WTC11 (cell line): ENCODE measurements around the gene EVA1A. TPM values are rescaled to one million over a fixed set of nuclear protein-coding genes. Genes with fewer than 3 reads are reported as not detected.

Experiments used
- ATAC-seq: fragments of 200-7000 bp; cut with Tn5 transposase; 2 replicates; pipeline ENCODE4 v1.10.0; 2021; ENCODE audit warnings: mild to moderate bottlenecking, moderate library complexity
- CTCF ChIA-PET: fragments of 300-600 bp; sonication (Branson Sonifier 250); formaldehyde crosslinking; loops from one replicate; lab custom pipeline; 2021; ENCODE audit warnings: antibody characterized with exemption; lab: Charles Lee
- POLR2A ChIA-PET: fragments of 350-600 bp; sonication (Branson Sonifier 250); formaldehyde crosslinking; loops from one replicate; lab custom pipeline; 2021; ENCODE audit warnings: antibody characterized with exemption; lab: Charles Lee
- DNase-seq: peaks from one replicate; pipeline ENCODE4 v3.0.0; 2021; ENCODE audit warnings: low spot score
- H3K27ac Mint-ChIP-seq: 2 replicates; pipeline ENCODE4 v1.8.0; 2021; ENCODE audit warnings: mixed read lengths
- H3K27me3 Mint-ChIP-seq: 2 replicates; pipeline ENCODE4 v1.8.0; 2021; ENCODE audit warnings: low read depth, mild to moderate bottlenecking, moderate library complexity, mixed read lengths
- H3K36me3 Mint-ChIP-seq: 2 replicates; pipeline ENCODE4 v1.8.0; 2021; ENCODE audit warnings: mixed read lengths
- H3K4me1 Mint-ChIP-seq: 2 replicates; pipeline ENCODE4 v1.8.0; 2022; ENCODE audit warnings: mixed read lengths
- H3K4me3 Mint-ChIP-seq: 2 replicates; pipeline ENCODE4 v1.8.0; 2021; ENCODE audit warnings: mild to moderate bottlenecking, moderate library complexity, mixed read lengths
- H3K9me3 Mint-ChIP-seq: 2 replicates; pipeline ENCODE4 v1.8.0; 2021; ENCODE audit warnings: mixed read lengths
- ATF1 ChIP-seq: sonication (generic); formaldehyde crosslinking; IDR thresholded peaks from 2 replicates; pipeline ENCODE4 v1.8.1; 2023; ENCODE audit warnings: mild to moderate bottlenecking, moderate library complexity, missing genetic modification reagents
- EMX1 ChIP-seq: fragments of 250-450 bp; sonication (Bioruptor Pico); IDR thresholded peaks from 2 replicates; pipeline ENCODE4 v1.8.0; 2021; ENCODE audit warnings: mild to moderate bottlenecking
- GABPB1 ChIP-seq: sonication (generic); formaldehyde crosslinking; IDR thresholded peaks from 2 replicates; pipeline ENCODE4 v1.8.1; 2023; ENCODE audit warnings: mild to moderate bottlenecking, missing genetic modification reagents
- HMGA2 ChIP-seq: fragments of 250-450 bp; sonication (Bioruptor Pico); IDR thresholded peaks from 2 replicates; pipeline ENCODE4 v1.4.0; 2021; ENCODE audit warnings: mild to moderate bottlenecking, moderate library complexity
- JAZF1 ChIP-seq: fragments of 250-450 bp; sonication (Bioruptor Pico); IDR thresholded peaks from 2 replicates; pipeline ENCODE4 v1.9.0; 2021; ENCODE audit warnings: moderate library complexity, mild to moderate bottlenecking, inconsistent platforms
- NFE2L1 ChIP-seq: sonication (generic); formaldehyde crosslinking; IDR thresholded peaks from 2 replicates; pipeline ENCODE4 v1.8.1; 2023; ENCODE audit warnings: missing genetic modification reagents
- NR1H2 ChIP-seq: sonication (generic); formaldehyde crosslinking; IDR thresholded peaks from 2 replicates; pipeline ENCODE4 v1.9.0; 2021; ENCODE audit warnings: mild to moderate bottlenecking, moderate library complexity, missing genetic modification reagents
- NR3C1 ChIP-seq: sonication (generic); formaldehyde crosslinking; conservative IDR thresholded peaks from 2 replicates; pipeline ENCODE4 v1.8.1; 2023; ENCODE audit warnings: low read depth, mild to moderate bottlenecking, missing genetic modification reagents
- TCF7 ChIP-seq: sonication (generic); formaldehyde crosslinking; IDR thresholded peaks from 2 replicates; pipeline ENCODE4 v1.8.0; 2022; ENCODE audit warnings: mild to moderate bottlenecking, low read depth, missing genetic modification reagents, moderate library complexity
- ZNF121 ChIP-seq: sonication (generic); formaldehyde crosslinking; IDR thresholded peaks from 2 replicates; pipeline ENCODE4 v1.8.0; 2023; ENCODE audit warnings: missing genetic modification reagents
- ZNF219 ChIP-seq: sonication (generic); formaldehyde crosslinking; IDR thresholded peaks from 2 replicates; pipeline ENCODE4 v1.8.0; 2023; ENCODE audit warnings: missing genetic modification reagents, mild to moderate bottlenecking, borderline replicate concordance
- ZNF396 ChIP-seq: fragments of 250-450 bp; sonication (Bioruptor Pico); IDR thresholded peaks from 2 replicates; pipeline ENCODE4 v1.8.0; 2021; ENCODE audit warnings: mild to moderate bottlenecking, moderate library complexity, borderline replicate concordance
- total RNA-seq: library from RNA; stranded (reverse); gene quantifications from 3 replicates; pipeline ENCODE4 v1.2.3, GENCODE V29; 2021
- TF ChIP-seq, protein P1 (sequence below): fragments of 250-450 bp; sonication (Bioruptor Pico); IDR thresholded peaks from 2 replicates; pipeline ENCODE4 v1.9.0; 2021; ENCODE audit warnings: mild to moderate bottlenecking, borderline replicate concordance
- TF ChIP-seq, protein P2 (sequence below): sonication (generic); formaldehyde crosslinking; IDR thresholded peaks from 2 replicates; pipeline ENCODE4 v1.8.1; 2023; ENCODE audit warnings: mild to moderate bottlenecking, missing genetic modification reagents
- TF ChIP-seq, protein P3 (sequence below): sonication (generic); formaldehyde crosslinking; IDR thresholded peaks from 2 replicates; pipeline ENCODE4 v1.8.0; 2023; ENCODE audit warnings: mild to moderate bottlenecking, missing genetic modification reagents
- TF ChIP-seq, protein P4 (sequence below): sonication (generic); formaldehyde crosslinking; IDR thresholded peaks from 2 replicates; pipeline ENCODE4 v1.8.1; 2022; ENCODE audit warnings: mild to moderate bottlenecking, missing genetic modification reagents, moderate library complexity, borderline replicate concordance
- TF ChIP-seq, protein P5 (sequence below): sonication (generic); formaldehyde crosslinking; IDR thresholded peaks from 2 replicates; pipeline ENCODE4 v1.8.1; 2023; ENCODE audit warnings: mild to moderate bottlenecking, moderate library complexity, missing genetic modification reagents
- TF ChIP-seq, protein P6 (sequence below): sonication (generic); formaldehyde crosslinking; IDR thresholded peaks from 2 replicates; pipeline ENCODE4 v1.8.0; 2022; ENCODE audit warnings: mild to moderate bottlenecking, missing genetic modification reagents
- TF ChIP-seq, protein P7 (sequence below): sonication (generic); formaldehyde crosslinking; IDR thresholded peaks from 2 replicates; pipeline ENCODE4 v1.8.1; 2022; ENCODE audit warnings: low read depth, mild to moderate bottlenecking, moderate library complexity, missing genetic modification reagents, borderline replicate concordance
- TF ChIP-seq, protein P8 (sequence below): sonication (generic); formaldehyde crosslinking; IDR thresholded peaks from 2 replicates; pipeline ENCODE4 v1.8.0; 2022; ENCODE audit warnings: mild to moderate bottlenecking, missing genetic modification reagents

EVA1A gene
- total RNA-seq, 1 experiment from 2014 or later = 4.1 TPM

DNA sequence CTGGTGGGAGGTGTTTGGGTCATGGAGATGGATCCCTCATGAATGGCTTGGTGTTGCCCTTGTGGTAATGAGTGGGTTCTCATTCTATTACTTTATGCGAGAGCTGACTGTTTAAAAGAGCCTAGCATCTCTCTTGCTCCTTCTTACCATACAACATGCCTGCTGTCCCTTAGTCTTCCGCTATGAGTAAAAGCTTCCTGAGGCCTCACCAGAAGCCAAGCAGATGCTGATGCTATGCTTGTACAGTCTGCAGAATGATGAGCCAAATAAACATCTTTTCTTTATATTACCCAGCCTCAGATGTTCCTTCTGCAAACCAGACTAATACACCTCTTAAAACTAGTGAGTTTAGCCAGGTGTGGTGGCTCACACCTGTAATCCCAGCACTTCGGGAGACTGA lies 23.1 kb downstream of the EVA1A start (continued):
- TF ChIP-seq, protein P1, sequence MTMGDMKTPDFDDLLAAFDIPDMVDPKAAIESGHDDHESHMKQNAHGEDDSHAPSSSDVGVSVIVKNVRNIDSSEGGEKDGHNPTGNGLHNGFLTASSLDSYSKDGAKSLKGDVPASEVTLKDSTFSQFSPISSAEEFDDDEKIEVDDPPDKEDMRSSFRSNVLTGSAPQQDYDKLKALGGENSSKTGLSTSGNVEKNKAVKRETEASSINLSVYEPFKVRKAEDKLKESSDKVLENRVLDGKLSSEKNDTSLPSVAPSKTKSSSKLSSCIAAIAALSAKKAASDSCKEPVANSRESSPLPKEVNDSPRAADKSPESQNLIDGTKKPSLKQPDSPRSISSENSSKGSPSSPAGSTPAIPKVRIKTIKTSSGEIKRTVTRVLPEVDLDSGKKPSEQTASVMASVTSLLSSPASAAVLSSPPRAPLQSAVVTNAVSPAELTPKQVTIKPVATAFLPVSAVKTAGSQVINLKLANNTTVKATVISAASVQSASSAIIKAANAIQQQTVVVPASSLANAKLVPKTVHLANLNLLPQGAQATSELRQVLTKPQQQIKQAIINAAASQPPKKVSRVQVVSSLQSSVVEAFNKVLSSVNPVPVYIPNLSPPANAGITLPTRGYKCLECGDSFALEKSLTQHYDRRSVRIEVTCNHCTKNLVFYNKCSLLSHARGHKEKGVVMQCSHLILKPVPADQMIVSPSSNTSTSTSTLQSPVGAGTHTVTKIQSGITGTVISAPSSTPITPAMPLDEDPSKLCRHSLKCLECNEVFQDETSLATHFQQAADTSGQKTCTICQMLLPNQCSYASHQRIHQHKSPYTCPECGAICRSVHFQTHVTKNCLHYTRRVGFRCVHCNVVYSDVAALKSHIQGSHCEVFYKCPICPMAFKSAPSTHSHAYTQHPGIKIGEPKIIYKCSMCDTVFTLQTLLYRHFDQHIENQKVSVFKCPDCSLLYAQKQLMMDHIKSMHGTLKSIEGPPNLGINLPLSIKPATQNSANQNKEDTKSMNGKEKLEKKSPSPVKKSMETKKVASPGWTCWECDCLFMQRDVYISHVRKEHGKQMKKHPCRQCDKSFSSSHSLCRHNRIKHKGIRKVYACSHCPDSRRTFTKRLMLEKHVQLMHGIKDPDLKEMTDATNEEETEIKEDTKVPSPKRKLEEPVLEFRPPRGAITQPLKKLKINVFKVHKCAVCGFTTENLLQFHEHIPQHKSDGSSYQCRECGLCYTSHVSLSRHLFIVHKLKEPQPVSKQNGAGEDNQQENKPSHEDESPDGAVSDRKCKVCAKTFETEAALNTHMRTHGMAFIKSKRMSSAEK (CRISPR knock-in tag) = no peak
- TF ChIP-seq NR1H2 (no peak), NR3C1 (CRISPR knock-in tag) (no peak), ZNF219 (CRISPR knock-in tag) (no peak), GABPB1 (CRISPR knock-in tag) (no peak), ATF1 (CRISPR knock-in tag) (no peak)
- TF ChIP-seq, protein P2, sequence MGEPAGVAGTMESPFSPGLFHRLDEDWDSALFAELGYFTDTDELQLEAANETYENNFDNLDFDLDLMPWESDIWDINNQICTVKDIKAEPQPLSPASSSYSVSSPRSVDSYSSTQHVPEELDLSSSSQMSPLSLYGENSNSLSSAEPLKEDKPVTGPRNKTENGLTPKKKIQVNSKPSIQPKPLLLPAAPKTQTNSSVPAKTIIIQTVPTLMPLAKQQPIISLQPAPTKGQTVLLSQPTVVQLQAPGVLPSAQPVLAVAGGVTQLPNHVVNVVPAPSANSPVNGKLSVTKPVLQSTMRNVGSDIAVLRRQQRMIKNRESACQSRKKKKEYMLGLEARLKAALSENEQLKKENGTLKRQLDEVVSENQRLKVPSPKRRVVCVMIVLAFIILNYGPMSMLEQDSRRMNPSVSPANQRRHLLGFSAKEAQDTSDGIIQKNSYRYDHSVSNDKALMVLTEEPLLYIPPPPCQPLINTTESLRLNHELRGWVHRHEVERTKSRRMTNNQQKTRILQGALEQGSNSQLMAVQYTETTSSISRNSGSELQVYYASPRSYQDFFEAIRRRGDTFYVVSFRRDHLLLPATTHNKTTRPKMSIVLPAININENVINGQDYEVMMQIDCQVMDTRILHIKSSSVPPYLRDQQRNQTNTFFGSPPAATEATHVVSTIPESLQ (CRISPR knock-in tag) = no peak
- TF ChIP-seq, protein P3, sequence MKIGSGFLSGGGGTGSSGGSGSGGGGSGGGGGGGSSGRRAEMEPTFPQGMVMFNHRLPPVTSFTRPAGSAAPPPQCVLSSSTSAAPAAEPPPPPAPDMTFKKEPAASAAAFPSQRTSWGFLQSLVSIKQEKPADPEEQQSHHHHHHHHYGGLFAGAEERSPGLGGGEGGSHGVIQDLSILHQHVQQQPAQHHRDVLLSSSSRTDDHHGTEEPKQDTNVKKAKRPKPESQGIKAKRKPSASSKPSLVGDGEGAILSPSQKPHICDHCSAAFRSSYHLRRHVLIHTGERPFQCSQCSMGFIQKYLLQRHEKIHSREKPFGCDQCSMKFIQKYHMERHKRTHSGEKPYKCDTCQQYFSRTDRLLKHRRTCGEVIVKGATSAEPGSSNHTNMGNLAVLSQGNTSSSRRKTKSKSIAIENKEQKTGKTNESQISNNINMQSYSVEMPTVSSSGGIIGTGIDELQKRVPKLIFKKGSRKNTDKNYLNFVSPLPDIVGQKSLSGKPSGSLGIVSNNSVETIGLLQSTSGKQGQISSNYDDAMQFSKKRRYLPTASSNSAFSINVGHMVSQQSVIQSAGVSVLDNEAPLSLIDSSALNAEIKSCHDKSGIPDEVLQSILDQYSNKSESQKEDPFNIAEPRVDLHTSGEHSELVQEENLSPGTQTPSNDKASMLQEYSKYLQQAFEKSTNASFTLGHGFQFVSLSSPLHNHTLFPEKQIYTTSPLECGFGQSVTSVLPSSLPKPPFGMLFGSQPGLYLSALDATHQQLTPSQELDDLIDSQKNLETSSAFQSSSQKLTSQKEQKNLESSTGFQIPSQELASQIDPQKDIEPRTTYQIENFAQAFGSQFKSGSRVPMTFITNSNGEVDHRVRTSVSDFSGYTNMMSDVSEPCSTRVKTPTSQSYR (CRISPR knock-in tag) = no peak

DNA sequence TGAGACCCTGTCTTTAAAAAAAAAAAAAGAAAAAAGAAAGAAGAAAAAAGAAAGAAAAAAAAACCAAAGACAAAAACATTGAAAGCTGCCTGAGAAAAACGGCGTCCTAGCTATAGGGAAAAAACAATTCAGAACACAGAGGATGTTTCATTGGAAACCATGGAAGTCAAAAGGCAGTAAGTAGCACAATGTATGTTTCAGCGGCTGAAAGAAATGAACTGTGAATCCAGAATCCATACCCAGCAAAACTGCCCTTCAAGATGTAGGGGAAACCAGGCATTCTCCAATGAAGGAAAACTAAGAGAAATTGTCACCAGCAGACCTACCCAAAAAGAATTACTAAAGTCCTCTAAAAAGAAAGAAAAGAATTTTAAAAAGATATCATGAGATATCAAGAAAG lies 27.6 kb downstream of the EVA1A start:
- Mint-ChIP-seq H3K4me1 (peaks cover 14% of the 10 kb centered on the region), H3K27ac (no peak overlapping the region), H3K9me3 (peaks cover 8% of the 10 kb centered on the region), H3K27me3 (no peaks in the 10 kb centered on the region; the same call in 1 of the 2 replicates), H3K36me3 (0 out of 2 replicates have a peak, but pooled peaks cover 3% of the 10 kb centered on the region), H3K4me3 (no peak overlapping the region)
- ATAC-seq (no peak), DNase-seq (no peak)
- ChIA-PET CTCF (no interaction called here), POLR2A (no interaction called here)
- TF ChIP-seq JAZF1 (CRISPR knock-in tag) (no peak), EMX1 (CRISPR knock-in tag) (no peak), ZNF121 (CRISPR knock-in tag) (no peak), HMGA2 (CRISPR knock-in tag) (no peak), TCF7 (no peak), NR1H2 (no peak), ZNF396 (CRISPR knock-in tag) (no peak), NFE2L1 (CRISPR knock-in tag) (no peak)
- TF ChIP-seq, protein P4, sequence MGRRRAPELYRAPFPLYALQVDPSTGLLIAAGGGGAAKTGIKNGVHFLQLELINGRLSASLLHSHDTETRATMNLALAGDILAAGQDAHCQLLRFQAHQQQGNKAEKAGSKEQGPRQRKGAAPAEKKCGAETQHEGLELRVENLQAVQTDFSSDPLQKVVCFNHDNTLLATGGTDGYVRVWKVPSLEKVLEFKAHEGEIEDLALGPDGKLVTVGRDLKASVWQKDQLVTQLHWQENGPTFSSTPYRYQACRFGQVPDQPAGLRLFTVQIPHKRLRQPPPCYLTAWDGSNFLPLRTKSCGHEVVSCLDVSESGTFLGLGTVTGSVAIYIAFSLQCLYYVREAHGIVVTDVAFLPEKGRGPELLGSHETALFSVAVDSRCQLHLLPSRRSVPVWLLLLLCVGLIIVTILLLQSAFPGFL (CRISPR knock-in tag) = no peak
- TF ChIP-seq, protein P5, sequence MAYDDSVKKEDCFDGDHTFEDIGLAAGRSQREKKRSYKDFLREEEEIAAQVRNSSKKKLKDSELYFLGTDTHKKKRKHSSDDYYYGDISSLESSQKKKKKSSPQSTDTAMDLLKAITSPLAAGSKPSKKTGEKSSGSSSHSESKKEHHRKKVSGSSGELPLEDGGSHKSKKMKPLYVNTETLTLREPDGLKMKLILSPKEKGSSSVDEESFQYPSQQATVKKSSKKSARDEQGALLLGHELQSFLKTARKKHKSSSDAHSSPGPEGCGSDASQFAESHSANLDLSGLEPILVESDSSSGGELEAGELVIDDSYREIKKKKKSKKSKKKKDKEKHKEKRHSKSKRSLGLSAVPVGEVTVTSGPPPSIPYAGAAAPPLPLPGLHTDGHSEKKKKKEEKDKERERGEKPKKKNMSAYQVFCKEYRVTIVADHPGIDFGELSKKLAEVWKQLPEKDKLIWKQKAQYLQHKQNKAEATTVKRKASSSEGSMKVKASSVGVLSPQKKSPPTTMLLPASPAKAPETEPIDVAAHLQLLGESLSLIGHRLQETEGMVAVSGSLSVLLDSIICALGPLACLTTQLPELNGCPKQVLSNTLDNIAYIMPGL (CRISPR knock-in tag) = no peak
- TF ChIP-seq, protein P6, sequence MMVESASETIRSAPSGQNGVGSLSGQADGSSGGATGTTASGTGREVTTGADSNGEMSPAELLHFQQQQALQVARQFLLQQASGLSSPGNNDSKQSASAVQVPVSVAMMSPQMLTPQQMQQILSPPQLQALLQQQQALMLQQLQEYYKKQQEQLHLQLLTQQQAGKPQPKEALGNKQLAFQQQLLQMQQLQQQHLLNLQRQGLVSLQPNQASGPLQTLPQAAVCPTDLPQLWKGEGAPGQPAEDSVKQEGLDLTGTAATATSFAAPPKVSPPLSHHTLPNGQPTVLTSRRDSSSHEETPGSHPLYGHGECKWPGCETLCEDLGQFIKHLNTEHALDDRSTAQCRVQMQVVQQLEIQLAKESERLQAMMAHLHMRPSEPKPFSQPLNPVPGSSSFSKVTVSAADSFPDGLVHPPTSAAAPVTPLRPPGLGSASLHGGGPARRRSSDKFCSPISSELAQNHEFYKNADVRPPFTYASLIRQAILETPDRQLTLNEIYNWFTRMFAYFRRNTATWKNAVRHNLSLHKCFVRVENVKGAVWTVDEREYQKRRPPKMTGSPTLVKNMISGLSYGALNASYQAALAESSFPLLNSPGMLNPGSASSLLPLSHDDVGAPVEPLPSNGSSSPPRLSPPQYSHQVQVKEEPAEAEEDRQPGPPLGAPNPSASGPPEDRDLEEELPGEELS (CRISPR knock-in tag) = no peak
- TF ChIP-seq, protein P7, sequence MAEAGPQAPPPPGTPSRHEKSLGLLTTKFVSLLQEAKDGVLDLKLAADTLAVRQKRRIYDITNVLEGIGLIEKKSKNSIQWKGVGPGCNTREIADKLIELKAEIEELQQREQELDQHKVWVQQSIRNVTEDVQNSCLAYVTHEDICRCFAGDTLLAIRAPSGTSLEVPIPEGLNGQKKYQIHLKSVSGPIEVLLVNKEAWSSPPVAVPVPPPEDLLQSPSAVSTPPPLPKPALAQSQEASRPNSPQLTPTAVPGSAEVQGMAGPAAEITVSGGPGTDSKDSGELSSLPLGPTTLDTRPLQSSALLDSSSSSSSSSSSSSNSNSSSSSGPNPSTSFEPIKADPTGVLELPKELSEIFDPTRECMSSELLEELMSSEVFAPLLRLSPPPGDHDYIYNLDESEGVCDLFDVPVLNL = no peak
- TF ChIP-seq, protein P8, sequence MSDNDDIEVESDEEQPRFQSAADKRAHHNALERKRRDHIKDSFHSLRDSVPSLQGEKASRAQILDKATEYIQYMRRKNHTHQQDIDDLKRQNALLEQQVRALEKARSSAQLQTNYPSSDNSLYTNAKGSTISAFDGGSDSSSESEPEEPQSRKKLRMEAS (CRISPR knock-in tag) = no peak
